HEK293 (cell line): ENCODE results near the gene SFTPA1.

Source experiments
- CTCF ChIA-PET: fragments of 350-600 bp; formaldehyde crosslinking; extraction: SDS; loops from one replicate; lab custom pipeline; 2021; ENCODE audit warnings: antibody characterized with exemption; lab: Yijun Ruan, JAX
- POLR2A ChIA-PET: fragments of 300-600 bp; formaldehyde crosslinking; extraction: SDS; loops from one replicate; lab custom pipeline; 2020; ENCODE audit warnings: antibody characterized with exemption, inconsistent platforms; lab: Yijun Ruan, JAX
- H3K27ac ChIP-seq: fragments of 200-500 bp; sonication (Bioruptor generic); 2 replicates; pipeline ENCODE4 v1.5.1; 2014; ENCODE audit warnings: low read depth, low read length, control low read depth, inconsistent platforms; ENCODE audit errors: extremely low read depth
- H3K36me3 ChIP-seq, 2 experiments: fragments of 200-500 bp in 1 of 2; sonication (Bioruptor generic) in 1 of 2; 1 replicate in 1 of 2; 2 replicates in 1 of 2; pipeline ENCODE4 v1.5.1; 2014 to 2017; ENCODE audit warnings: inconsistent platforms in 2 of 2, low read length in 2 of 2; ENCODE audit not compliant: control insufficient read depth in 2 of 2, insufficient read depth in 1 of 2
- H3K4me1 ChIP-seq: fragments of 200-500 bp; sonication (Bioruptor generic); 2 replicates; pipeline ENCODE4 v1.5.1; 2014; ENCODE audit warnings: mild to moderate bottlenecking, low read length, inconsistent platforms; ENCODE audit not compliant: control insufficient read depth, insufficient read depth
- H3K4me3 ChIP-seq: 2 replicates; pipeline ENCODE4 v1.5.1; 2011; ENCODE audit warnings: low read depth, mild to moderate bottlenecking, control low read depth, low read length, moderate library complexity
- H3K9me3 ChIP-seq: fragments of 200-500 bp; sonication (Bioruptor generic); 2 replicates; pipeline ENCODE4 v1.5.1; 2014; ENCODE audit warnings: low read depth, low read length, inconsistent platforms; ENCODE audit not compliant: control insufficient read depth, insufficient read depth
- AEBP2 ChIP-seq: fragments of 450-650 bp; formaldehyde crosslinking; IDR thresholded peaks from 2 replicates; pipeline ENCODE4 v1.5.1; 2016; ENCODE audit warnings: missing biosample characterization, missing genetic modification characterization, borderline replicate concordance
- HOXD13 ChIP-seq: sonication (generic); formaldehyde crosslinking; IDR thresholded peaks from 2 replicates; pipeline ENCODE4 v1.8.0; 2022; ENCODE audit warnings: missing genetic modification reagents, borderline replicate concordance
- OSR2 ChIP-seq: fragments of 450-650 bp; formaldehyde crosslinking; IDR thresholded peaks from 2 replicates; pipeline ENCODE4 v1.5.1; 2016; ENCODE audit warnings: missing biosample characterization, missing genetic modification characterization
- PATZ1 ChIP-seq: fragments of 450-650 bp; formaldehyde crosslinking; IDR thresholded peaks from 2 replicates; pipeline ENCODE4 v1.5.1; 2016; ENCODE audit warnings: missing biosample characterization, missing genetic modification characterization
- PRDM1 ChIP-seq: fragments of 450-650 bp; formaldehyde crosslinking; IDR thresholded peaks from 2 replicates; pipeline ENCODE4; 2016; ENCODE audit warnings: missing biosample characterization, missing genetic modification characterization
- REPIN1 ChIP-seq: fragments of 450-650 bp; formaldehyde crosslinking; IDR thresholded peaks from 2 replicates; pipeline ENCODE4 v1.5.1; 2017; ENCODE audit warnings: missing biosample characterization, missing genetic modification characterization, low read depth
- SCRT2 ChIP-seq: fragments of 450-650 bp; formaldehyde crosslinking; IDR thresholded peaks from 2 replicates; pipeline ENCODE4 v1.5.1; 2016; ENCODE audit warnings: missing biosample characterization, missing genetic modification characterization
- ZBTB1 ChIP-seq: fragments of 450-650 bp; formaldehyde crosslinking; IDR thresholded peaks from 2 replicates; pipeline ENCODE4 v1.5.1; 2016; ENCODE audit warnings: missing biosample characterization, missing genetic modification characterization
- ZBTB21 ChIP-seq: fragments of 450-650 bp; formaldehyde crosslinking; IDR thresholded peaks from 2 replicates; pipeline ENCODE4 v1.5.1; 2017; ENCODE audit warnings: missing biosample characterization, missing genetic modification characterization
- ZBTB44 ChIP-seq: fragments of 450-650 bp; IDR thresholded peaks from 2 replicates; pipeline ENCODE4 v1.5.1; 2018; ENCODE audit warnings: missing biosample characterization, mild to moderate bottlenecking, missing genetic modification characterization
- ZNF155 ChIP-seq: fragments of 450-650 bp; formaldehyde crosslinking; IDR thresholded peaks from 2 replicates; pipeline ENCODE4 v1.5.1; 2016; ENCODE audit warnings: missing biosample characterization, missing genetic modification characterization
- ZNF175 ChIP-seq: fragments of 450-650 bp; formaldehyde crosslinking; IDR thresholded peaks from 2 replicates; pipeline ENCODE4 v1.5.1; 2016; ENCODE audit warnings: missing biosample characterization, missing genetic modification characterization
- ZNF280C ChIP-seq: fragments of 450-650 bp; formaldehyde crosslinking; IDR thresholded peaks from 2 replicates; pipeline ENCODE4 v1.5.1; 2016; ENCODE audit warnings: missing biosample characterization, missing genetic modification characterization
- ZNF292 ChIP-seq: fragments of 450-650 bp; formaldehyde crosslinking; IDR thresholded peaks from 2 replicates; pipeline ENCODE4 v1.5.1; 2016; ENCODE audit warnings: low read depth, missing biosample characterization, missing genetic modification characterization, borderline replicate concordance
- ZNF366 ChIP-seq: fragments of 450-650 bp; formaldehyde crosslinking; conservative IDR thresholded peaks from 2 replicates; pipeline ENCODE4 v1.5.1; 2016; ENCODE audit warnings: missing biosample characterization, missing genetic modification characterization
- ZNF416 ChIP-seq: fragments of 450-650 bp; formaldehyde crosslinking; IDR thresholded peaks from 2 replicates; pipeline ENCODE4 v1.5.1; 2016; ENCODE audit warnings: missing biosample characterization, missing genetic modification characterization
- ZNF510 ChIP-seq: fragments of 450-650 bp; formaldehyde crosslinking; IDR thresholded peaks from 2 replicates; pipeline ENCODE4 v1.5.1; 2018; ENCODE audit warnings: mild to moderate bottlenecking, missing genetic modification characterization, missing biosample characterization; ENCODE audit not compliant: insufficient replicate concordance
- ZNF623 ChIP-seq: fragments of 450-650 bp; formaldehyde crosslinking; IDR thresholded peaks from 2 replicates; pipeline ENCODE4 v1.5.1; 2016; ENCODE audit warnings: missing biosample characterization, missing genetic modification characterization
- ZNF692 ChIP-seq: fragments of 450-650 bp; formaldehyde crosslinking; IDR thresholded peaks from 2 replicates; pipeline ENCODE4 v1.5.1; 2016; ENCODE audit warnings: missing biosample characterization, missing genetic modification characterization
- ZSCAN16 ChIP-seq: fragments of 450-650 bp; formaldehyde crosslinking; IDR thresholded peaks from 2 replicates; pipeline ENCODE4 v1.5.1; 2016; ENCODE audit warnings: missing biosample characterization, missing genetic modification characterization
- TF ChIP-seq, protein P1 (sequence below): fragments of 450-650 bp; formaldehyde crosslinking; IDR thresholded peaks from 2 replicates; pipeline ENCODE4 v1.5.1; 2016; ENCODE audit warnings: missing biosample characterization, missing genetic modification characterization
- TF ChIP-seq, protein P2 (sequence below): fragments of 450-650 bp; formaldehyde crosslinking; IDR thresholded peaks from 2 replicates; pipeline ENCODE4 v1.5.1; 2016; ENCODE audit warnings: missing biosample characterization, missing genetic modification characterization

Gene SFTPA1

DNA sequence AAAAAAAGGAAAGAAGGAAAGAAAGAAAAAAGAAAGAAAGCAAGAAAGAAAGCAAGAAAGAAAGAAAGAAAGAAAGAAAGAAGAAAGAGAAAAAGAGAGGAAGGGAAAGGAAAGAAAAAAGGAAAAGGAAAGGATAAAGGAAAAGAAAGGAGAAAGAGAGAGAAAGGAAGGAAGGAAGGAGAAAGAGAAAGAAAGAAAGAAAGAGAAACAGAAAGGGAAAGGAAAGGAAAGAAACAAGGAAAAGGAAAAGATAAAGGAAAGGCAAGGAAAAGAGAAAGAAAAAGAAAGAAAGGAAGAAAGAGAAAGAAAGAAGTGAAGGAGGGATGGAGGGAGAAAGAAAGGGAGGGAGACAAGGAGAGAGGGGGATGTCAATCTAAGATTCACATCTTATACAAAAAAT, 29.7 kb upstream of the SFTPA1 start:
- Histone ChIP-seq H3K4me1 (no peaks in the 10 kb centered on the region), H3K27ac (no peak overlapping the region), H3K9me3 (no peaks in the 10 kb centered on the region), H3K4me3 (no peak overlapping the region), H3K36me3 (no peaks in the 10 kb centered on the region)
- ChIA-PET POLR2A (no interaction called here), CTCF (interaction anchor here (0.7 kb wide), 1 partner anchor 466 kb away, joined by 3 read pairs; no protein-coding TSS in a partner anchor)
- TF ChIP-seq SCRT2 (no peak), ZNF366 (peak; percentile 92), ZNF292 (no peak), ZNF155 (tag by site-specific recombination) (no peak), ZBTB44 (tag by site-specific recombination) (no peak), ZNF623 (tag by site-specific recombination) (no peak), PRDM1 (tag by site-specific recombination) (peak; percentile 100), PATZ1 (tag by site-specific recombination) (no peak)

- no peak overlapping the region for H3K4me3 ChIP-seq
- POLR2A ChIA-PET: no interaction called here
- no peaks in the 10 kb centered on the region for H3K36me3 ChIP-seq
- CTCF ChIA-PET: no interaction called here
- no peaks in the 10 kb centered on the region for H3K4me1 ChIP-seq
- no peaks in the 10 kb centered on the region for H3K9me3 ChIP-seq
- no peak overlapping the region for H3K27ac ChIP-seq
- no peak for TF ChIP-seq ZSCAN16 (tag by site-specific recombination)
- TF ChIP-seq ZNF416: no peak
- TF ChIP-seq, protein P1, sequence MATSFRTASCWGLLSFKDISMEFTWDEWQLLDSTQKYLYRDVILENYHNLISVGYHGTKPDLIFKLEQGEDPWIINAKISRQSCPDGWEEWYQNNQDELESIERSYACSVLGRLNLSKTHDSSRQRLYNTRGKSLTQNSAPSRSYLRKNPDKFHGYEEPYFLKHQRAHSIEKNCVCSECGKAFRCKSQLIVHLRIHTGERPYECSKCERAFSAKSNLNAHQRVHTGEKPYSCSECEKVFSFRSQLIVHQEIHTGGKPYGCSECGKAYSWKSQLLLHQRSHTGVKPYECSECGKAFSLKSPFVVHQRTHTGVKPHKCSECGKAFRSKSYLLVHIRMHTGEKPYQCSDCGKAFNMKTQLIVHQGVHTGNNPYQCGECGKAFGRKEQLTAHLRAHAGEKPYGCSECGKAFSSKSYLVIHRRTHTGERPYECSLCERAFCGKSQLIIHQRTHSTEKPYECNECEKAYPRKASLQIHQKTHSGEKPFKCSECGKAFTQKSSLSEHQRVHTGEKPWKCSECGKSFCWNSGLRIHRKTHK (tag by site-specific recombination): no peak
- no peak for TF ChIP-seq ZBTB1
- no peak for TF ChIP-seq REPIN1 (tag by site-specific recombination)
- no peak for TF ChIP-seq OSR2 (tag by site-specific recombination)
- TF ChIP-seq HOXD13 (CRISPR knock-in tag): no peak
- TF ChIP-seq AEBP2 (tag by site-specific recombination): no peak
- TF ChIP-seq ZNF692 (tag by site-specific recombination): no peak
- TF ChIP-seq, protein P2, sequence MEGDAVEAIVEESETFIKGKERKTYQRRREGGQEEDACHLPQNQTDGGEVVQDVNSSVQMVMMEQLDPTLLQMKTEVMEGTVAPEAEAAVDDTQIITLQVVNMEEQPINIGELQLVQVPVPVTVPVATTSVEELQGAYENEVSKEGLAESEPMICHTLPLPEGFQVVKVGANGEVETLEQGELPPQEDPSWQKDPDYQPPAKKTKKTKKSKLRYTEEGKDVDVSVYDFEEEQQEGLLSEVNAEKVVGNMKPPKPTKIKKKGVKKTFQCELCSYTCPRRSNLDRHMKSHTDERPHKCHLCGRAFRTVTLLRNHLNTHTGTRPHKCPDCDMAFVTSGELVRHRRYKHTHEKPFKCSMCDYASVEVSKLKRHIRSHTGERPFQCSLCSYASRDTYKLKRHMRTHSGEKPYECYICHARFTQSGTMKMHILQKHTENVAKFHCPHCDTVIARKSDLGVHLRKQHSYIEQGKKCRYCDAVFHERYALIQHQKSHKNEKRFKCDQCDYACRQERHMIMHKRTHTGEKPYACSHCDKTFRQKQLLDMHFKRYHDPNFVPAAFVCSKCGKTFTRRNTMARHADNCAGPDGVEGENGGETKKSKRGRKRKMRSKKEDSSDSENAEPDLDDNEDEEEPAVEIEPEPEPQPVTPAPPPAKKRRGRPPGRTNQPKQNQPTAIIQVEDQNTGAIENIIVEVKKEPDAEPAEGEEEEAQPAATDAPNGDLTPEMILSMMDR (tag by site-specific recombination): no peak
- no peak for TF ChIP-seq ZNF175 (tag by site-specific recombination)
- TF ChIP-seq ZNF510 (tag by site-specific recombination): no peak
- no peak for TF ChIP-seq ZBTB21 (tag by site-specific recombination)
- TF ChIP-seq ZNF280C (tag by site-specific recombination): no peak
Observed at GRCh38 chr10:79582096-79582495, 28.6 kb upstream of the SFTPA1 start.
